NT2/D1 (cell line): Measurements from ENCODE around the gene PRCD.

Experiments
- SUZ12 ChIP-seq: IDR thresholded peaks from 2 replicates; pipeline ENCODE4 v1.6.1; 2011; ENCODE audit not compliant: insufficient read length, insufficient read depth; ENCODE audit errors: extremely low read depth
- YY1 ChIP-seq: IDR thresholded peaks from 2 replicates; pipeline ENCODE4 v1.6.1; 2011; ENCODE audit not compliant: insufficient read length, insufficient read depth

DNA sequence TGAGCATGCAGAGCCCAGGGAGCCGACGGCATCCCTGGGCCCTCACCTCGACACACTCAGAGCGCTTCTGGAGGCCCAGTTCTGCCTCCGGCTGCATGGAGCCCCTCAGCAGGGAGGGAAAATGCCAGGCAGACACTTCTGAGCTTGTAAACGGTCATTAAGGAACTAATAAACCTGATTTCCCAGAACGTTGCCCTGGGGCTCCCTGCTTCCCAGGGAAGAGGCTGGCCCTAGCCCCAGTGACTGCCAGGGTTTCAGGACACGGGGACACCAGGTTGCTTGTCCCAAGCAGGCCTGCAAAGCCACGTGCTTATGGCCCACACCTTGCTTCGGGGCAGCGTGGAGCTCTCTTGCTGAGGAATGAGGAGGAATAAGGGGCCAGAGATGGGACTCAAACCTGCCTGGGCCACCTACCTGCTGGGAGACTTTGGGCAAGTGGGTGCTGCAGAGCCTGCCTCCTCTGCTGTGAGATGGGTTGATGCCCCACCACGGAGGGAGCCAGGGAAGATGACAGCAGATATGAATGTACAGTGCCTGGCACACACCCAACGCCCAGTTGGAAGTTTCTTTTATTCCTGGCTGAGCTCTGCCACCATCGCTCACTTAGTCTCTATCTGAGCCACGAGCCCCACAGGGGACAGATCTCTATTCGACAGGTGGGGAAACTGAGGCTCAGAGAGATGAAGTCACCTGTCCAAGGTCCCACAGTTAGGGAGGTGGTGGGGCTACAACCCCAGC lies 44.0 kb upstream of the PRCD start:
- no peak for TF ChIP-seq SUZ12
- TF ChIP-seq YY1: no peak
